Memory B cell (primary cell): Measurements from ENCODE around the gene ZNF444.
"Not testable (repeated sequence)": the region's sequence is repeated elsewhere in the genome, so short reads cannot be mapped to it uniquely, and the experiment has no call there.

Source experiments
- ATAC-seq: fragments of 150-1000 bp; cut with Tn5 transposase; 2 replicates; pipeline ENCODE4 v1.10.0; 2021; ENCODE audit warnings: low read depth, mild to moderate bottlenecking, moderate library complexity
- DNase-seq, 2 donors: peaks; one replicate each; pipeline ENCODE4 v3.0.0; 2022; ENCODE audit warnings: low spot score in 2 of 2
- H3K27ac Mint-ChIP-seq: one replicate; pipeline ENCODE4 v1.8.0; 2022; ENCODE audit warnings: mild to moderate bottlenecking, moderate library complexity, mixed read lengths
- H3K27me3 Mint-ChIP-seq: one replicate; pipeline ENCODE4 v1.8.0; 2022; ENCODE audit warnings: mixed read lengths
- H3K36me3 Mint-ChIP-seq: one replicate; pipeline ENCODE4 v1.8.0; 2022; ENCODE audit warnings: mild to moderate bottlenecking, mixed read lengths
- H3K4me1 Mint-ChIP-seq: one replicate; pipeline ENCODE4 v1.8.0; 2022; ENCODE audit warnings: mixed read lengths
- H3K4me3 Mint-ChIP-seq: one replicate; pipeline ENCODE4 v1.8.0; 2022; ENCODE audit warnings: mild to moderate bottlenecking, moderate library complexity, mixed read lengths
- H3K9me3 Mint-ChIP-seq: one replicate; pipeline ENCODE4 v1.8.0; 2022; ENCODE audit warnings: mixed read lengths

Gene ZNF444

DNA sequence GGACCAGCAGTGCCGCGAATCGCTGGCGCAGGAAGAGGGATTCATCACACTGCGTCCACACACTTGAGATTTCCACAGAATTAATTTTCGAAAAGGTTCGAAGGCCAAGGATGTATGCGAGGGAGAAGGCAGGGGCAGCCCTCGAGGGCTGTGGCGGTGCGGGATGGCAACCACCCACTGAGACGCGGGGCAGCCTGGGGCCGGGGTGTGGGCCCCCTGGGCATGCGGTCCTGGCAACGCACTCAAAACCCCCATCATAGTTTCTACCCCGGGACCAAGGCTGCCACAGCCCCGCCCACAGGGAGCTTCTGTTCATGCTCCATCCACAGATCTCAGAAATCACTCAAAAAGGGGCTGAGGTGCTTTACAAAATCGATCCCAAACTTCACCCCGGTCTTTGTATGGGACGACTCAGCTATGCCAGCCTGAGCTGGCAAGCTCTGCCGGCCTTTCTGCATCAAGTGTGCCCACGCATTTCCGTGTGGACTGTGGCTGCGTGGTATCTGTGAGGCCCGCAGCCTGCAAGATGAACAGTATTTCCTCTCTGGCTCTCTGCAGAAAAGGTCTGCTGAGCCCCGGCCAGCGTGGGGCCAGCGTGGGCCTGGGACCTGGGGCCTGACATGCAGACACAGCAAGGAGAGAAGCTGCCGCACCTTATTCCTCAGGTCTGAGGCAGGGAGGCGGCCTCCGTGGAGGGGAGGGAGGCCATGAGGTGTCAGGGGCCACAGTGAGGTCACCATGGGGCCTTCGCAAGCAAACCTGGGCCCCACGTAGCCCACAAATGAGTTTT is 39.1 kb upstream of the ZNF444 start:
- Mint-ChIP-seq H3K9me3 (no peaks in the 10 kb centered on the region), H3K27me3 (no peaks in the 10 kb centered on the region), H3K36me3 (peaks cover 14% of the 10 kb centered on the region), H3K4me3 (no peak overlapping the region), H3K4me1 (peaks cover 17% of the 10 kb centered on the region), H3K27ac (peak overlapping the region; percentile 78)
- DNase-seq (no peak), ATAC-seq (no peak)

DNA sequence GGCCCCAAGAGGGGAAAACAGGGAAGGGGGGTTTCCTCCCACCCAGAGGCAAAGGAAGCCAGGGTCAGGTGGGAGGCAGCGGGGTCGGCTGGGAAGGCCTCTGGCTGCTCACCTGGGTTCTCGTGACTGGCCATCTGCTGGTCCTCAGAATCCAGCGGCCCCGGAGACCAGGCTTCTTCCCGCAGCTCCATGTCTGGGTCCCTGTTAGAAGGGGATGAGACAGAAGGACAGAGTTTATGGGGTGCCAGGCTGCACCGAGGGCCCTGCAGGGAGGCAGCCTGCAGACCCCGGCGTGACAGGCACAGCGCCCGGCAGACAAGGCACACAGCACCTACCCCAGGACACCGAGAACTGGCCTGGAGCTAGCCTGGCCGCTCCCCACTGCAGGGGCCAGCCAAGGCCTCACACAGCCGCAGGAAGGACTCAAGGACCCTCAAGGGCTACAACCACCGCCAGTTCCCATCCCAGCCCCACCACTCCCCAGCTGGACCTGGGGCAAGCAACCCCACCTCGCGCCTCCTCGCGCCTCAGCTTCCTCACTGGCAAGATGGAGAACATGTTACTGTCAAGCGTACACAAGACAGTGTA is 38.0 kb upstream of the ZNF444 start:
- DNase-seq = no peak
- peaks cover 22% of the 10 kb centered on the region for H3K4me1 Mint-ChIP-seq
- H3K4me3 Mint-ChIP-seq = no peak overlapping the region

DNA sequence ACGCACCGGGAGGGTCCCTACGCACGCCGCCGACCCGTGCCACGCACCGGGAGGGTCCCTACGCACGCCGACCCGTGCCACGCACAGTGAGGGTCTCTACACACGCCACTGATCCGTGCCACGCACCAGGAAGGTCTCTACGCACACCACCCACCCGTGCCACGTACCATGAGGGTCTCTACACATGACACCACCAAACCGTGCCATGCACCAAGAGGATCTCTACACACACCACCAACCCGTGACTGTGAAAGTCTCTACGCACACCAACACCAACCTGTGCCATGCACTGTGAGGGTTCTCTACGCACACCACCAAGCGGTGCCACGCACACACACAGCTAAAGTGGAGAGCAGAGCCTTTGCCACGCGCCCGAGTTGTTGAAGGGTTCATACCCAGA is 36.7 kb upstream of the ZNF444 start:
- peaks cover 17% of the 10 kb centered on the region for H3K36me3 Mint-ChIP-seq
- H3K27me3 Mint-ChIP-seq = no peaks in the 10 kb centered on the region
- peak overlapping the region; percentile 45 for H3K27ac Mint-ChIP-seq
- peaks cover 29% of the 10 kb centered on the region for H3K4me1 Mint-ChIP-seq
- H3K9me3 Mint-ChIP-seq = no peaks in the 10 kb centered on the region
- DNase-seq (no peak), ATAC-seq (no peak)
- no peak overlapping the region for H3K4me3 Mint-ChIP-seq

More for the DNA sequence above, 38.0 kb upstream of the ZNF444 start:
- H3K27me3 Mint-ChIP-seq = no peaks in the 10 kb centered on the region
- no peak overlapping the region for H3K27ac Mint-ChIP-seq
- H3K9me3 Mint-ChIP-seq = no peaks in the 10 kb centered on the region
- ATAC-seq = no peak
- peaks cover 17% of the 10 kb centered on the region for H3K36me3 Mint-ChIP-seq

DNA sequence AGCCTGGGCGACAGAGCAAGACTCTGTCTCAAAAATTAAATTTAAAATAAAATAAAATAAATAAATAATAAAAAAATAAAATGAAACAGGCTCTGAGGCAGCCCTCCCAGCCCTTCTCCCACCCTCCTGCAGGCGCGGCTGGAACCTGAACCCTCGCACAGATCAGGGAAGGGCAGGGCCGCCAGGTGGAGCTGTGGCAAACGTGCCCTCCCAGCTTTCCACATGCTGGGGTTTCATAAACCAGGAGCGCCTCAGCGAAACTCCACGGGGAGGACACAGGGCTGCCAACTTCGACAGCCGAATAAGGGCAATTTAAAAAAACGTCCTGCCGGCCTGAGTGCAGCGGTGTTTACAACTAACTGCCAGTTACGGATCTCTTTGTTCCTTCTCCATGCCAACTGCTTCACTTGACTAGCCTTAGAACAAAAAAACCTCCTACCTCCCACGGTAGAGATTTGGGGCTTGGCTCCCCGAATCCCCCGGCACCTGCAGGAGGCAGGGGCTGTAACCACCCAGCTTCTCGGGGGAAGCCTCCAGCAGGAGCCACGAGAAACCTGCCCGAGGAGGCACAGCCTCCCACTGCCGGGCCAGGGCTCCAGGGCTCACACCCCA is 35.9 kb upstream of the ZNF444 start:
- H3K4me3 Mint-ChIP-seq = peak overlapping the region; percentile 18
- H3K27me3 Mint-ChIP-seq = no peaks in the 10 kb centered on the region
- ATAC-seq (peak; percentile 84), DNase-seq (peak; percentile 54 to 58)
- H3K36me3 Mint-ChIP-seq = peaks cover 17% of the 10 kb centered on the region
- H3K27ac Mint-ChIP-seq = peak overlapping the region; percentile 93
- H3K4me1 Mint-ChIP-seq = peaks cover 29% of the 10 kb centered on the region
- H3K9me3 Mint-ChIP-seq = no peaks in the 10 kb centered on the region

DNA sequence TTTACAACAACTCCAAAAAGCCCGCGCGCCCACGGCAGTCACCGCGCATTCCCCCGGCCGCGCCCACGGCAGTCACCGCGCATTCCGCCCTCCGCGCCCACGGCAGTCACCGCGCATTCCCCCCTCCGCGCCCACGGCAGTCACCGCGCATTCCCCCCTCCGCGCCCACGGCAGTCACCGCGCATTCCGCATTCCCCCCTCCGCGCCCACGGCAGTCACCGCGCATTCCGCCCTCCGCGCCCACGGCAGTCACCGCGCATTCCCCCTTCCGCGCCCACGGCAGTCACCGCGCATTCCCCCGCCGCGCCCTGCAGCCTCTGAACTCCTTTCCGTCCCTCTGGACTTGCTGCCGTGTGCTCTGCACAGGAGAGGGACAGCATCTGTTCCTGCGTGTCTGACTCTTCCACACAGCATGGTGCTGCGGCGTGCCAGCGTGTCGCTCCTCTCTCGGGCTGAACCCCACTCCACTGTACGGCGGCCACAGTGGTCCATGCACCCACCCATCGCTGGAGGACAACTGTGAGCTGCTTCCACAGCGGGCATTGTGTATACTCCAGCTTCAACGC is 35.2 kb upstream of the ZNF444 start:
- Mint-ChIP-seq H3K4me1 (peaks cover 36% of the 10 kb centered on the region), H3K27ac (peak overlapping the region; percentile 93), H3K36me3 (peaks cover 16% of the 10 kb centered on the region), H3K4me3 (peak overlapping the region; percentile 79)
- not testable (repeated sequence) for H3K9me3 Mint-ChIP-seq, DNase-seq, ATAC-seq, H3K27me3 Mint-ChIP-seq

DNA sequence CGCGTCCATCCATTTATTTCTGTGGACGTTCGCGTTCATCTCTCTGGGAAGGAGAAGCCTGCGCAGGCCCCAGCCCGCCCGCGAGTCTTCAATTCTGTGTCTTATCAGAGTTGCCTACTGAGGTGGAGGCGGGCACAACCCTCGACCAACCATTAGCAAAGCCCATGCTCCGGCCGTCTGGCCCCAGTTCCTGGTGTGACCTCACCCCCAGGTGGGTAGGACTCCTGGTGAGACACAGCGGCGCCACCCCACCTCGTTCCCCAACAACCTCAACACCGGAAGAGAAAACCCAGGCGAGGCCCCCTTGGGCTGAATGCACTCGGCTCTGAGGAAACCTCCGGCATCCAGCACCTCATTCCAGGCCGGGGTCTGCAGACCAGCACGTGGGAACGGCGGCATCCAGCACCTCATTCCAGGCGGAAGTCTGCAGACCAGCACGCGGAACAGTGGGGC is 34.7 kb upstream of the ZNF444 start:
- peaks cover 13% of the 10 kb centered on the region for H3K36me3 Mint-ChIP-seq
- H3K9me3 Mint-ChIP-seq = no peaks in the 10 kb centered on the region
- peaks cover 38% of the 10 kb centered on the region for H3K4me1 Mint-ChIP-seq
- no peaks in the 10 kb centered on the region for H3K27me3 Mint-ChIP-seq
- H3K27ac Mint-ChIP-seq = peak overlapping the region; percentile 93
- no peak for DNase-seq
- ATAC-seq = no peak
- peak overlapping the region; percentile 79 for H3K4me3 Mint-ChIP-seq

DNA sequence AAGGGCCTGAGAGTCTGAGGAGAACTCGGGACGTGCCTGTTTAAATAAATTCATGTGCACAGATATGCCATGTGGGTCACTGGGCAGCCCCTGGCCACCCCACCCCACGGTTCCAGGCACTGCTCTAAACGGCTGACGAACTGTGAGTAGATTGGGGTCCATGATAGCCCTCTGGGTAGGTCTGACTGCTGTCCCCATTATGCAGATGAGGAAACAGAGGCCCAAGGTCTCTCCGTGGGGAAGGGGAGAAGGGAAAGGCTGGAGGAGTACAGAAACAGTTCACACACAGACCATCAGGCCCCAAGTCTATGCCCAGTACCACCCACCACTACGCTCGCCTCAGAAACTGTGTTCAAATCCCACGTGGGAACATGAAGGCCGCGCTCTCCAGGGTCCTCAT is 34.1 kb upstream of the ZNF444 start:
- Mint-ChIP-seq H3K4me1 (peaks cover 41% of the 10 kb centered on the region), H3K4me3 (peak overlapping the region; percentile 37), H3K9me3 (no peaks in the 10 kb centered on the region), H3K36me3 (peaks cover 10% of the 10 kb centered on the region), H3K27me3 (no peaks in the 10 kb centered on the region), H3K27ac (peak overlapping the region; percentile 93)
- ATAC-seq = no peak
- no peak for DNase-seq

DNA sequence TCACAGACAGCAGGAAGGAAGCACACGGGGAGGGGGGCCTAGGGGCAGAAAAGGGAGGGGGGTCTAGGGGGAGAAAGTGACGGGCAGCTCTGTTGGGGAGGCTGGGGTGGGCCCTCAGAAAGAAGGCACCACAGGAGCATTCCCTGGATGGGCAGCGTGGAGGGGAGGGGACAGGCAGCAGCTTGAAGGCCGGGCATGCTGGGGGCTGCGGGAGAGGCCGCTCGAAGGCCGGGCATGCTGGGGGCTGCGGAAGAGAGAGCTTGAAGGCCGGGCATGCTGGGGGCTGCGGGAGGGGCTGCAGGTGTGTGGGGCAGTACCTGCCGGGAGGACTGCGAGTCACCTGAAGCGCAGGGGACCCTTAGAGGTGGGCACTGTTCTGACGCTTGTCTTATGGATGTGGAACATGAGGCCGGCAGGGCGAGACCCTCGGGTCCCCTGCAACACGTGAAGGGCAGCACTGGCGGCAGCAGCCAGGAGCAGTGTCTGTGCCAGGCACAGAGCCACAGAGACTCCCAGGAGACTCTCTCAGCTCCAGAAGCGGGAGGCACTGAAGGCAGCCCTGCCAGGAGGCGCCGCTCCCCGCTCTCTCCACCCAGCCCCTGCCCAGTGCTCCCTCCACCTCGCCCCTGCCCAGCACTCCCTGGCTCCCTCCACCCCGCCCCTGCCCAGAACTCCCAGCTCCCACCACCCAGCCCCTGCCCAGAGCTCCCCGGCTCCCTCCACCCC is 33.3 kb upstream of the ZNF444 start:
- H3K4me1 Mint-ChIP-seq = peaks cover 48% of the 10 kb centered on the region
- no peaks in the 10 kb centered on the region for H3K27me3 Mint-ChIP-seq
- DNase-seq (no peak), ATAC-seq (no peak)
- H3K27ac Mint-ChIP-seq = peak overlapping the region; percentile 93
- peaks cover 8% of the 10 kb centered on the region for H3K36me3 Mint-ChIP-seq
- H3K4me3 Mint-ChIP-seq = no peak overlapping the region
- no peaks in the 10 kb centered on the region for H3K9me3 Mint-ChIP-seq

DNA sequence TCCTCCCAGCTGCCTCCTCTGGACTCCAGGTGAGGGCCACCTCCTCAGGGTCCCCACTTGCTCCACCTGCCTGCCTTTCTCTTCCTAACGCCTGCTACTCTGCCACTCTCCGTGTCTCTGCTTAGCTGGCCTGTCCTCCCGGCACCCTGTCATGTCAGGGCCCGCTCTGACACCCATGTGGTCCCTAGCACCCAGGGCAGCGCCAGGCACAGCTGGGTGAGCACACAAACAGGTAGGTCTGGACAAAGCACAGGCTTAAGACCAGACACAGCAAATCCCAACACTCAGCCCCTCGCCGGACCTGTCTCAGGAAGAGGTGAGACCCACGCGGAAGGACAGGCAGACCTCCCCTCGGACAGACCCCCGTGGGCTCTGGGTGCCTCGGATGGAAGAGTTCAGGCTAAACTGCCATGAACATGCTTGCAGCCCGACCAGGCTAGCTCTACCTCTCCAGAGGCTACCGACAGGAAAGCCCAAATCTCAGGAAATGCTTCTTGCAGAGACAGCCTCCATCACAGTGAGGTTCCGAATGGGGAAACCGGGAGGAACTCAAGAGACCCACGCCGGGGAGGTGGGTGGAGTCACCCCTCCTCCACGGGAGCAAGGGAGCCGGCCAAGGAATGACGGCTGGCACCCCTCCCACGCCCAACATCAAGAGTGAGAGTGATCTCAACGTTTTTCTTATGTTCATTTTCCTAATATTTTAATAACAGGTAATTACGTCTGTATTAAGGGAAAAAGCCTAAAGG is 32.5 kb upstream of the ZNF444 start:
- Mint-ChIP-seq H3K27me3 (no peaks in the 10 kb centered on the region), H3K36me3 (peaks cover 8% of the 10 kb centered on the region), H3K4me1 (peaks cover 54% of the 10 kb centered on the region), H3K27ac (peak overlapping the region; percentile 90), H3K9me3 (no peaks in the 10 kb centered on the region), H3K4me3 (no peak overlapping the region)
- ATAC-seq (no peak), DNase-seq (no peak)

DNA sequence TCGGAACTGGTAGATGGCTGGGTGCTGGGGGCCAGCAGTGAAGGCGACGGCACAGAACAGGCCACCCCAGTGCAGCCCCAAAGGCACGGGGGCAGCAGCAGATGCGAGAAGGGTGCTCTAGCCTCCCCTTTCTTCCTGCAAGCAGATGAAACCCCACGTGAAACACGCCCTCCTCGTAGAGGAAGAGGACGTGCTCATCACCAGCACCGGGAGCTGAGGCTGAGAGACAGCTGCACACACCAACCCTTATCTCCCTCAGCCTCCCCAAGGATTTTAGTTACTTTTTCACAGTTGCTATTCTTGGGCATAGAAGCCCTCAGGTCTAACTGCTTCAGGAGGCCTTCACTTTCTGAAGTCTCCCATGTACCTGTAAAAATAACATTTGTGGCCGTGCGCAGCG is 31.9 kb upstream of the ZNF444 start:
- ATAC-seq (no peak), DNase-seq (no peak)
- Mint-ChIP-seq H3K9me3 (no peaks in the 10 kb centered on the region), H3K27ac (no peak overlapping the region), H3K27me3 (no peaks in the 10 kb centered on the region), H3K4me3 (no peak overlapping the region), H3K4me1 (peaks cover 58% of the 10 kb centered on the region), H3K36me3 (peaks cover 8% of the 10 kb centered on the region)

DNA sequence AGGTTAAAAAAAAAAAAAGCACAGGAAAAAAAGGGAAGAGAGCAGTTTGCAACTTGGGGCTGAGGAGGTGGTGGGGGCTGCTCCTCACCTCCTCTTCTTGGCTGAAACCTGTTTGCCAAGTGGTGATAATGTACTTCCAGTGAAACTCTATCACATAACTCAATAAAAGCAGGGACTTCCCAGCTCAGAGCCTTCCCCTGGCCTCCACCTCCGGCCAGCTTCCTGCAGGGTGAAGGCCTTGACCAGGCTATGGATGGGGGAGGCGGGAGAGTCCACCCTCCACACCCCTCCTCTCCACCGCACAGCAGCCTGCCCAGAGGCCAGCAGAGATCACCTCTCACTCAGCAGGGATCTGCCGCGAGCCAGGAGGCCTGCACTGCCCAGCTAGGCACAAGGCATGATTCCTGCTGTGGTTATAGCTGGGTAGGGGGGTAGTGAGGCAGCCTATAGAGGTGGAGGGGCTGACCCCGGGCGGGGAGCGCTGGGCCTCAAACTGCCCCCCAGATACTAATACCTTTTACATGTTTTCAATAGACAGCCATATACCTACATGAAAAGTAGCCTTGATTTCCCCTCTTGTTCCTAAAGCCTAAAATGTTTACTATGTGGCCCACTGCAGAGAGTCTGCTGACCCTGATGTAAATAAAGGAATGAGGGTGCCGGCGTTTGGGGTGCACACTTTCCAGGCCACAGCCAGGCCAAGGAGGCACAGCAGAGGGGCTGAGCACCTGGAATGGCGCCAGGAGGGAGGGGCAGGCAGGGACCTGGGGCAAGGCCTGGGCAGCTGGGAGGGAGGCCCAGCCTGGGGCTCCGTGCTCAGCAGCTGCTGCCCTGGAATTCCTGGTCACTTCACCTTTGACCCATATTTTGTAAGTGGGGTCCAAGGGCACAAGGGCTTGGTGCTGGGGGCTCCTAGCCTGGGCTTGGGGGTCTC is 30.3 kb upstream of the ZNF444 start:
- Mint-ChIP-seq H3K9me3 (no peaks in the 10 kb centered on the region), H3K27me3 (no peaks in the 10 kb centered on the region), H3K27ac (peak overlapping the region; percentile 96), H3K4me1 (peaks cover 60% of the 10 kb centered on the region), H3K36me3 (peaks cover 8% of the 10 kb centered on the region), H3K4me3 (peak overlapping the region; percentile 88)
- ATAC-seq = no peak
- DNase-seq = no peak

DNA sequence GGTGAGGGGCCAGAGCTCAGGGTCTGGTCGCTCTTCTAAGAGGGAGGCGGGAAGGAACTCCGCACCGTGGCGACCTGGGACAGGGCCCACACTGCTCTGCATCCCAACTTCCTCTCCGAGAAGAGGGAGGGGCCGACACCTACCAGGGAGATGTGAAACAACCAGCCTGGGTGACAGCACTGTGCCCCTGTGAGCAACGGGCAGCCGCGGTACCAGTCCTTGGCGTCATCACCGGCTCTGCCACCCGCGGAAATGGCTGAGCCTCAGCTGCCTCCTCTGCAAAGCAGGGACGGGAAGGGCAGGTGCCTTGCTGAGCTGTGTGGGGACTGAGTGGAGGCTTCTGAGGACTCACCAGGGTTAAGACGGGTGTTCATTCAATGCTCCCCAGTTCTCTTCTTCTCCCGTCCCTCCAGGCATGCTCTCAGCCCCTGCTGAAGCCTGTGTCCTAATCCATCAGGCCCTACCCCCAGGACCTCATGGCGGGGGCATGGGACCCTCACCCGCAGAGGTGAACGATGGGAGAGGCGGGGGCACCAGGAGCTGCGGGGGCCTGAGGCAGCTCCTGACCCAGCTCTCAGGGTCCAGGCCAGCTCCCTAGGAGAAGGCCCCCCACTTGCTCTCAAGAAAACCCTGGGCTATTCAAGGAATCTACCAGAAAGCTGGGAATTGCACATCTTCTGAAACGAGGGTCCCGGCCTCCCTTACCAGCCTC is 29.3 kb upstream of the ZNF444 start:
- Mint-ChIP-seq H3K9me3 (no peaks in the 10 kb centered on the region), H3K4me1 (peaks cover 57% of the 10 kb centered on the region), H3K4me3 (peak overlapping the region; percentile 88), H3K27me3 (no peaks in the 10 kb centered on the region), H3K36me3 (peaks cover 5% of the 10 kb centered on the region), H3K27ac (peak overlapping the region; percentile 96)
- DNase-seq = peak; percentile 65 to 72
- ATAC-seq = peak; percentile 90
